Glomerular visceral epithelial cell (primary cell): ENCODE measurements around the gene RARRES1.

Source experiments
- DNase-seq: peaks from one replicate; pipeline ENCODE4 v3.0.0-alpha.2; 2016; ENCODE audit errors: extremely low spot score

The RARRES1 gene

DNA sequence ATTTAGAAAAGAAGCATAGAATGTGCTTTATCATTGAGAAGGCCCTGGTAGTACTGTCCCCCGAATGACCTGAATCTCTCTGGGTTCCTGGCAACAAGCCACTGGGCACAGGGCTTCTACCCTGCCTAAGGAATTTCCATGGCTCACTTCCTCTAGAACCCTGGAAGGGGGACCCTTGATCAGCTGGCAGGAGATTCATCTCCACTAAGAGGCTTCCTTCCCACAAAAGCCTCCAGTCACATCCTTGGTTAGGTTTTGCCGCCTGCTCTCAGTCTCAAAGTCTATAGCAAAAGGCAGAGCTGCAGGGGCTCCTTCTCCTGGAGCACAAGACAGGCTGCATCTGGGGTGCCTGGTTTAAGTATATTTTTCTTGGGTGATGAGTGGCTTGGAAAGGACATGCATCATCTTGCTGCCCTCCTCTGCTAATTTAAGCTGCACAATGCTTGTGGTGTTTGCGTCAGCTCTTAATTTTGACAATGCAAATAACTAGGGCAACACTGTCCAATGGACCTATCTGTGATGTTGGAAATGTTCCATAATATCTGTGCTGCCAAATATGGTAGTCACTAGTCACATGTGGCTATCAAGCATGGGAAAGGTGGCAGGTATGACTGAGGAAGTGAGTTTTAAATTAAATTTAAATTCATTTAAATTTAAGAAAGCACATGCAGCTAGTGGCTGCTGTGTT is 33.4 kb upstream of the RARRES1 start:
- DNase-seq = no peak

- no peak for DNase-seq
These were observed 31.2 kb upstream of the RARRES1 start for GRCh38 chr3:158763421-158763820.

GRCh38 chr3:158762701-158763100 is 30.4 kb upstream of the RARRES1 start:
- no peak for DNase-seq

GRCh38 chr3:158761350-158761749 is 29.1 kb upstream of the RARRES1 start:
- DNase-seq = no peak

DNA sequence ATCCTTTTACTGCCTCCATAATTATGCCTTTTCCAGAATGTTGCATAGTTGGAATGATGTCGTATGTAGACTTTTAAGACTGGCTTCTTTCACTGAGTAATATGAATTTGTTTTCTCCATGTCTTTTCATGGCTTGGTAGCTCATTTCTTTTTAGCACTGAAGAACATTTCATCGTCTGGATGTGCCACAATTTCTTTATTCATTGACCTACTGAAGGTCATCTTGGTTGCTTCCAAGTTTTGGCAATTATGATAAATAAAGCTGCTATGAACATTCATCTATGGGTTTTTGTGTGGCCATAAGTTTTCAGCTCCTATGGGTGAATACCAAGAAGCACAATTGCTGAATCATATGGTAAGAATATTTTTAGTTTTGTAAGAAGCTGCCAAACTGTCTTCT is 23.2 kb upstream of the RARRES1 start:
- DNase-seq = no peak

DNA sequence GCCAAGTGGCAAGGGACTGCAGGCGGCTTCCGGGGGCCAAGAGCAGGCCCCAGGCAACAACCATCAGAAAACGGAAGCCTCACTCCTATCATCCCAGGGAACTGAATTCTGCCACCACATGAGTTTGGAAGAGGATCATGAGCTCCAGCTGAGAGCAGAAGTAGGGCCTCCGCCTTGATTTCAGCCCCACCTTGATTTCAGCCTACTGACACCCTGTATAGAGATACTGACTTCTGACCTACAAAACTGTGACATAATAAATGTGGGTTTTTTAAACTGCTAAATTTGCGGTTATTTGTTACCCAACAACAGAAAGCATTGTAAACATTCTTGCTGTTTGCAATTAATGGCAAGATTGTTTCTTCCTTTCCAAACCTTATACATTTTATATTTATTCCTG is 21.6 kb upstream of the RARRES1 start:
- no peak for DNase-seq

DNA sequence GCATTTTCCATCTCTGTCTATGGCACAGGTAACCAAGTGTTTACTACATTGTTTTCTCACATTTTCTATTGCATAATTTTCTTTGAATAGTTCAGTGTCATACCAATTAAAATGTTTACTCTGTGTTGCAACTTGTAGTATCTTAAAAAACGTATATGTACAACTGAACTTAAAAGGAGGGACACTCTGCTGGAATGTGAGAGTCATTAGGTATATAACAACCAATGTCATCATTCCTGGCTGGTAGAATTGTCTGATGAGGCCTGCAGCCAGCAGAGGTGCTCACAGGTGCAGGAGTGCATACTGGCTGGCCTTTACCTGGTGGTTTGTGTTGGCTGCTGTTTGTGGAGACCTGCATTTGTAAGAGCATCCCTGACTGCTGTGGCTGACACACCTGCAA is 19.1 kb upstream of the RARRES1 start:
- DNase-seq = no peak

DNA sequence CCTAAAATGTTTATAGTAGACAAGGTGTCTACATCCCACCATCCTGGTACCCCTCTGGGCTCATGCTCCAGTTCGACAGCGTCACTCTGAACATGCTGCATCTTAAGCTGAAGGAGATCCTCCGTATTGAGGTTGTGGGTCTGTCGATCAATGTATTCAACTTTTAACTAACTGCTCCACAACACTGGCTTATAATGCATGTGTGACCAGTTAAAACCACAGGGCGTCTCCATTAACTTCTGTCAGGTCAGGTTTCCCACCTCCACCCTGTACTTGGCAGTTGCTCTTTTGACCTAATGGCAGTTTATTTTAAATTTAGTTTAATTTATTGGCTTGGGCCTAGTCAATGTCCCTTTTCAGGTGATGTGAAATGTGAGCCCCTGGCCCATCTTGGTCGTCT is 17.8 kb upstream of the RARRES1 start:
- DNase-seq = no peak

DNA sequence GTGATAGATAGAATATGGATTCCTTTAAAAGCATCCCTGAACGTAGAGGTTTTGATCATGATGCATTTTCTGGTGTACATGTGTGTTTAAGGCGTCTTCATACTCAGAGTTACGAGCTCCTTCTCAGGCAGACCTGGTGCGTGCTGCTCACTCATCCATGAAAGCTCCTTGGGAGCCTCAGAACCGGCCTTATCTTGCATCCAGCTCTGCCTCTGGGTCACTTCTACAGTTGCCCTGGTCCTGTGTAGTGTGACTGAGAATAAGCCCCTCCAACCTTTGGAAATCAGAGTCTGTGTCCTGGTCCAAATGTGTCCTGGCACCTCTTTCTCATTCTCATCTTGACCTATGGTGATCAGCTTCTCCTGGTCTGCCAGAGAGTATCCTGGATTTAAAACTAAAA is 17.3 kb upstream of the RARRES1 start:
- no peak for DNase-seq

DNA sequence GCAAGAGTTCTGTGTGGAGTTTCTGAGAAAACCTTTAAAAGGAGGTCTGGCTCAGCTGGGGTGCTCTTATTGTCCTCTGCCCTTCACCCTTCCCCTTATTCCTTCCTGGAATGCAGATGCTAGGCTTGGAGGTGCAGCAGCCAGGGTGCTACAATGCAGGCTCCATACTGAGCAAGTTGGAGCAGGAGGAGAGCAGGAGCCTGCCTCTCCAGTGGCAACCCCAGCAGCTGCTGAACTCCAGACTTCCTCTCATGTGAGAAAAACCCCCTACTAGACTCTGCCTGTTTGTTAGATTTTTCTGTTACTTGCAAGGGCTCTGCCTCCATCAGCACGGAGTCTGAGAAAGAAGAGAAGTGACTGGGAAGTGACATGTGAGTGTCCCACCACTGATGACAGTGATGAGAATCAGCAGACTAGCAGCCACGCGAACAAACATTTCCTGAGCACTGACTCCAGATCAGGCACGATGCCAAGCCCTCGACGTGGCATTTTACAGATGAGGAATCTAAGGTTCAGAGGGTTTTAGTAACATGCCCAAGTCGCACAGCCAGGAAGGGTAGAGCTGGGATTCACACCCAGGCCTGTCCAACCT is 16.1 kb upstream of the RARRES1 start:
- no peak for DNase-seq

DNA sequence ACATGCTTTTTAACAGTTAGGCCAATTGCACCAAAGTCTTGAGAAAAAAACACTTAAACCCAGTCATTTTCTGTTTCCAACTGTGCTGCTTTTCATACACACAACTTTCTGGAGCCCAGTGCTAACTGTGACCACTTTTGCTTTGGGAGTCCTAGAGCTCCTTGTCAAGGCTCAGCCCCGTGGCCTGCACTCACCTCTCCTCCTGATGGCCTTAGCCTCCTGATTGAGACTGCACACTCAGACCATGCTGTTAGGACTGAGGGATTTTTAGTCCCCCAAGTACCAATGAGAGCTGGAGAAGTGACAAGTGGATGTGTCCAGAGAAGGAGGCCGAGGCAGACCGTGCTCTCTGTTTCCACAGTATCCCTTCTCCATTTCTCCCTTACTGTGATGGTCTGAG is 15.2 kb upstream of the RARRES1 start:
- no peak for DNase-seq

DNA sequence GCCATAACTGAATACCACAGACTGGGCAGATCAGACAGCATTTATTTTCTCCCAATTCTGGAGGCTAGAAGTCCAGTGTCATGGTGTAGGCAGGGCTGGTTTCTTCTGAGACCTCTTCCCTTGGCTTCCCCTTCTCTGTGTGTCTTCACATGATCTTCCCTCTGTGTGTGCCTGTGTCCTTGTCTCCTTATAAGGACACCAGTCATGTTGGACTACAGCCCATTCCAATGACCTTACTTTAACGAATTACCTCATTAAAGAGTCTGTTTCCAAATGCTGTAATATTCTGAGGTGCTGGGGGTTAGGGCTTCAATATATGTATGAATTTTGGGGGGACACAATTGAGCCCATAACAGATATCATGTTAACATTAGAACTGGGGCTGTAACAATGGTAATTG is 13.3 kb upstream of the RARRES1 start:
- DNase-seq = no peak

DNA sequence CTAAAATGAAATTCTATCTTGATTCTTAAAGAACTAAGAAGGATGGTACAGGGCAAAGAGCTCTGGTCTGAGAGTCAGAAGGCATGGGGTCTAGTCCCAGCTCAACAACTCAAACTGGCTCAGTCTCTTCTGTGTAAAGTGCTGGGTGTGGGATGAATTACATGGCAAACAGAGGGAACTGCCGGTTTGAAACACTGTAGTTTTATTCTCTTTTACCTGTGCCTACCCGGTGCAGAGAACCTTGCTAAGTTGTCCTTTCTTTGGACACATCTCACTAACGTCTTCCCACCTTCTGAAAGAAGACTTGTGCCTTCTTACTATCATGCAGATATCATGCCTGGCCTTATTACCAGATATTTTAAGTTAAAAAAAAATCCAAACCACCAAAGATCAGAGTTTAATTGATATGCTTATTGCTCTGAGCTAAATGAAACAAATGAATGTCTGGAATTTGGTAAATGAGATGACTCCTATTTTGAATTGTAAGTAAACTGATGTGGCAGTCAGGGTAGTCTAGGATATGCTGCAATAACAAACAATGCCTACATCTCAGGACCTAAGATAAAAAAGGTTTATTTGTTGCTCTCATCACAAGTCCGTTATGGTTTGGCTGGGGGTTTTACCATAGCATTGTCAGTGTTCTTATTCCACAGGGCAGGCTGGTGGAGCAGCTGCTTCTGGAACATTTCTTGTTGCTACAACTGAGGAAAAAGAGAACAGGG is 12.5 kb upstream of the RARRES1 start:
- DNase-seq = no peak

- DNase-seq = no peak
These were observed 11.7 kb upstream of the RARRES1 start for GRCh38 chr3:158743664-158744566.

GRCh38 chr3:158742871-158743663 is 10.8 kb upstream of the RARRES1 start:
- DNase-seq = no peak

GRCh38 chr3:158739661-158740060 is 7.4 kb upstream of the RARRES1 start:
- DNase-seq = no peak

DNA sequence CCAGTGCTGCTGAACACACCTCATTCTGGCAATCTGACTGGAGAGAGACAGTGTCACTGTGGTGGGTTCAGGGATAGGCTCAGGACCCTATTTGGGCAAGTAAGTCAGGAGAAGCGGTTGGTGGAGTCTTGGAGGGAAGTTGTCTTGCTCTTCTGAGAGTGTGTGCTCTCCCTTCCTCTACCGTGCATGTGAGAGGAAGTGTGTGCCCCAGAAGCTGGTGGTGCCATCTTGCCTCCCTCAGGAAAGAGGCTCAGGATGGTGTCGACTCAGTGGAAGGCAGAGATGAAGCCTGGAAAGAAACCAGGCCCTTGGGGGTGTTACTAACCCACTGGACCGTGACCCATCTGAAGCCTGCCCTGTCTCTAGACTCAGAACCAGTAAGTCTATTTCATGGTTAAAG is 6.8 kb upstream of the RARRES1 start:
- peak; percentile 46 for DNase-seq

DNA sequence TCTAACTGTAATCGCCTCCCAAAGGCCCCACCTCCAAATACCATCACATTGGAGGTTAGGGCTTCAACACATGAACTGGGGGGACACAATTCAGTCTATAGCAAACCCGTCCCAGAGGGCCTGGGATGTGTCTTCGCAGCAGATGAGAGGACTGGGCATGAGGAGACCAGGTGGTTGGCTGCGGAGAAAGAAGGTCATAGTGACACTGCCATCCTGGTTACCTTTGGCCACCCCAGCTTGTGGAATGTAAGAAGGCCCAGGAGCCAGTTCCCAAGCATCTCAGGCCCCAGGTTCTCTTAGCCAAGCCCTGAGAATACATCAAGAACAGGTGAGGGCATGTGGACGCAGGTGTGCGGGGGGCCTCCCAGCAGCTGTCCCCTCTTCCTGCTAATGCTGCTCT is 6.4 kb upstream of the RARRES1 start:
- no peak for DNase-seq

DNA sequence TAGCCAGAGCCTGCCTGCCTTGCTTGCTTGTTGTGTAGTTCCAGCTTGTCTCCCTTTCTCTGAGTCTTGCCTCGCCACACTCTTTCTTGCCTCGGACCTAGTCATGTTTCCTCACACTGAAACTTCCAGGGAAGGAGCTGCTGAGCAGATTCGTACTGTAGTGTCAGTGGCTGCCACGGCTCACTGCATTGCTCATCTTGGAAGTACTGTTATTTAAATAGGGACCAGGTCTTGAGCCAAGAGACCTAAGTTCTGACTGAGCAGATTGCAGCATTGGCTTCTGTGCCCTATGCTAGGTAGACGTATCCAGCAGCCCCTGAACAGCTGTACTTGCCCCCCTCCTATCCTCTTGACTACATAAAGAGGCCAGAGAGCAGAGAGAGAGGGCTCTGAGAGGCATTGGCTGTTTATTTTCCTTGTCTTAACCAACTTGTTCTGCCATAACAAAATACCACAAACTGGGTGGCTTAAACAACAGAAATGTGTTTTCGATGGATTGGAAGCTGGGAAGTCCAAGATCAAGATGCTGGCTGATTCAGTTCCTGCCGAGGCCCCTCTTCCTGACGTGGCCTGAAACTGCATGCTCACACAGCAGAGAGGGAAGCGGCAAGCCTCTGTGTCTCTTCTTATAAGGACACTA is 5.8 kb upstream of the RARRES1 start:
- DNase-seq = no peak

DNA sequence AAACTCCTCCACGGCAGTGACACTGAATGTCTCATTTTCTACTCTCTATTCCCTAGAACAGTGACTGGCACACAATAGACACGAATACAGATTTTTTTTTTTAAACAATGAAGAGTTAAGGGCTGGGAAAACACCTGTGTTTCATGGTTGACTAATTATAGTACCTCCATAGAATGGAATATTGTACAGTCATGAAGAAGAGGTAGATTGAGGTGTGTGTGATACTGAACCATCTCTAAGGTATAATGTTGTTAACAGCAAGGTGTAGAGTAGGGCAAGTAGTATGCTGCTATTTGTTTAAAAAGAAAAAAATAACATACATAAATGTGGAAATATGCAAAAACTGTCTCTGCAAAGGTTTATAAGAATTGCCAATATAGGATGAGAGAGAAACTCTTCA is 5.2 kb upstream of the RARRES1 start:
- no peak for DNase-seq
